ENCODE results near the gene ZWINT. TPM values are rescaled to one million over a fixed set of nuclear protein-coding genes. Genes with fewer than 3 reads are reported as not detected.

Gene ZWINT
- polyA plus RNA-seq, 2 of the 4 experiments (the other 2 are of a cell fraction): 78.8 to 116 TPM

- DNase-seq (ENCODE audit: low read depth in 1 of 2, low spot score in 1 of 2) (no peak), FAIRE-seq (no peak), ATAC-seq (no peak)
- H3K27ac ChIP-seq: no peak overlapping the region
- H3K4me3 ChIP-seq: no peak overlapping the region
- POLR2A ChIA-PET: no interaction called here
- CTCF ChIA-PET: no interaction called here
- H3K4me2 ChIP-seq: no peak overlapping the region
- no peaks in the 10 kb centered on the region for H3K9me3 ChIP-seq
- 76% methylated on average over 3 of the region's 3 CpGs for WGBS (ENCODE audit: missing lambda C conversion rate)
- no peaks in the 10 kb centered on the region for H3K4me1 ChIP-seq
- TF ChIP-seq HOXB13 (CRISPR knock-in tag; IDR thresholded peaks at IDR 0.05; ENCODE audit: low read depth): no peak
- no peak for TF ChIP-seq MAZ (IDR thresholded peaks at IDR 0.05; ENCODE audit: borderline replicate concordance, low read depth, low read length)
- TF ChIP-seq CHD4 (IDR thresholded peaks at IDR 0.05; ENCODE audit: borderline replicate concordance): no peak
Measured at GRCh38 chr10:56348101-56348500, 13.0 kb downstream of the ZWINT start.

GRCh38 chr10:56346845-56347415, 14.1 kb downstream of the ZWINT start:
- POLR2A ChIA-PET: no interaction called here
- no peak for DNase-seq (ENCODE audit: low read depth in 1 of 2, low spot score in 1 of 2)
- CTCF ChIA-PET: no interaction called here
- Histone ChIP-seq H3K4me3 (no peak overlapping the region), H3K9me3 (no peaks in the 10 kb centered on the region), H3K4me2 (no peak overlapping the region), H3K4me1 (no peaks in the 10 kb centered on the region), H3K27ac (no peak overlapping the region)
- FAIRE-seq: no peak
- ATAC-seq: no peak
- TF ChIP-seq E2F6 (IDR thresholded peaks at IDR 0.05; ENCODE audit: borderline replicate concordance, low read depth) (no peak), CEBPB (IDR thresholded peaks at IDR 0.05) (no peak), ELK1 (IDR thresholded peaks at IDR 0.05; ENCODE audit: low read depth, low read length) (no peak), MAFK (IDR thresholded peaks at IDR 0.05; ENCODE audit: partially characterized antibody) (no peak), HEYL (CRISPR knock-in tag; IDR thresholded peaks at IDR 0.05) (no peak), EP300 (IDR thresholded peaks at IDR 0.05) (no peak), JUNB (IDR thresholded peaks at IDR 0.05) (no peak), FOSB (CRISPR knock-in tag; IDR thresholded peaks at IDR 0.05) (no peak), FOXS1 (CRISPR knock-in tag; IDR thresholded peaks at IDR 0.05) (no peak), CHD4 (IDR thresholded peaks at IDR 0.05; ENCODE audit: borderline replicate concordance) (no peak), BHLHE40 (IDR thresholded peaks at IDR 0.05; ENCODE audit: low read depth, low read length) (no peak), ZNF302 (CRISPR knock-in tag; IDR thresholded peaks at IDR 0.05) (no peak), HMGXB4 (CRISPR knock-in tag; IDR thresholded peaks at IDR 0.05; ENCODE audit: borderline replicate concordance) (no peak), KDM5A (IDR thresholded peaks at IDR 0.05) (no peak), ATOH8 (CRISPR knock-in tag; IDR thresholded peaks at IDR 0.05; ENCODE audit: low read depth) (no peak), HOXB13 (CRISPR knock-in tag; IDR thresholded peaks at IDR 0.05; ENCODE audit: low read depth) (no peak)

- Histone ChIP-seq H3K27ac (no peak overlapping the region), H3K9me3 (no peaks in the 10 kb centered on the region; the same call in 2 of the 3 replicates), H3K4me2 (no peak overlapping the region), H3K4me1 (no peaks in the 10 kb centered on the region), H3K4me3 (no peak overlapping the region)
- no peak for FAIRE-seq
- ChIA-PET POLR2A (no interaction called here), CTCF (no interaction called here)
- ATAC-seq: no peak
- WGBS (ENCODE audit: missing lambda C conversion rate): 2% methylated on average over 1 of the region's 1 CpG
- TF ChIP-seq BCL3 (IDR thresholded peaks at IDR 0.05) (no peak), EHMT2 (IDR thresholded peaks at IDR 0.05; ENCODE audit: low read depth) (no peak), KDM1A (IDR thresholded peaks at IDR 0.05; ENCODE audit: low read depth) (no peak), KDM5A (IDR thresholded peaks at IDR 0.05) (no peak), MAFK (IDR thresholded peaks at IDR 0.05; ENCODE audit: partially characterized antibody) (peak; percentile 55)
- DNase-seq (ENCODE audit: low read depth in 1 of 2, low spot score in 1 of 2): no peak
Measured at GRCh38 chr10:56341612-56342011, 19.4 kb downstream of the ZWINT start.
